Loucy (cell line): Measurements from ENCODE around the gene FGFRL1.

Source experiments
- H2AFZ ChIP-seq: fragments of 200-600 bp; sonication (generic); 2 replicates; pipeline ENCODE4 v1.6.0; 2016; ENCODE audit warnings: antibody characterized with exemption, mild to moderate bottlenecking, low read length, moderate library complexity
- H3F3A ChIP-seq: fragments of 200-600 bp; 2 replicates; pipeline ENCODE4 v1.6.0; 2016; ENCODE audit warnings: antibody characterized with exemption, low read depth, mild to moderate bottlenecking
- H3K27me3 ChIP-seq: fragments of 200-600 bp; sonication (generic); 2 replicates; pipeline ENCODE4 v1.6.1; 2014; ENCODE audit warnings: low read length, mild to moderate bottlenecking; ENCODE audit not compliant: insufficient read depth, poor library complexity, severe bottlenecking
- H3K36me3 ChIP-seq: fragments of 200-600 bp; sonication (generic); 2 replicates; pipeline ENCODE4 v1.6.1; 2016; ENCODE audit warnings: low read length; ENCODE audit not compliant: insufficient read depth
- H3K4me1 ChIP-seq: fragments of 200-600 bp; sonication (generic); 2 replicates; pipeline ENCODE4 v1.5.1; 2014; ENCODE audit warnings: low read length, mild to moderate bottlenecking; ENCODE audit not compliant: insufficient read depth, poor library complexity, severe bottlenecking
- H3K4me2 ChIP-seq: fragments of 200-600 bp; sonication (generic); 2 replicates; pipeline ENCODE4 v1.6.0; 2014; ENCODE audit warnings: antibody characterized with exemption, low read length, low read depth, mild to moderate bottlenecking; ENCODE audit not compliant: poor library complexity, severe bottlenecking
- H3K4me3 ChIP-seq: fragments of 200-600 bp; sonication (generic); 2 replicates; pipeline ENCODE4 v1.5.1; 2014; ENCODE audit warnings: low read length, mild to moderate bottlenecking, mixed read lengths; ENCODE audit not compliant: poor library complexity, severe bottlenecking
- H3K79me2 ChIP-seq: fragments of 200-600 bp; sonication (generic); 2 replicates; pipeline ENCODE4 v1.6.1; 2014; ENCODE audit warnings: low read length; ENCODE audit not compliant: insufficient read depth
- H3K9ac ChIP-seq: fragments of 200-600 bp; sonication (generic); 2 replicates; pipeline ENCODE4 v1.6.0; 2014; ENCODE audit warnings: mild to moderate bottlenecking, low read depth, low read length, moderate library complexity; ENCODE audit not compliant: poor library complexity, severe bottlenecking
- H3K9me2 ChIP-seq: fragments of 200-600 bp; sonication (generic); replicated peaks from 2 replicates; pipeline ENCODE4 v1.6.1; 2016; ENCODE audit warnings: low read depth, low read length, mixed read lengths
- H3K9me3 ChIP-seq: fragments of 200-600 bp; sonication (generic); 2 replicates; pipeline ENCODE4 v1.6.1; 2014; ENCODE audit warnings: mild to moderate bottlenecking, antibody characterized with exemption, low read length, low read depth; ENCODE audit not compliant: insufficient read depth
- H4K20me1 ChIP-seq: fragments of 200-600 bp; sonication (generic); 2 replicates; pipeline ENCODE4 v1.6.0; 2014; ENCODE audit warnings: antibody characterized with exemption, low read length, mild to moderate bottlenecking; ENCODE audit not compliant: insufficient read depth, poor library complexity, severe bottlenecking
- CTCF ChIP-seq: fragments of 200-600 bp; sonication (generic); conservative IDR thresholded peaks from 2 replicates; pipeline ENCODE4 v1.5.1; 2014; ENCODE audit warnings: mild to moderate bottlenecking, antibody characterized with exemption, low read length
- EZH2phosphoT487 ChIP-seq: fragments of 200-600 bp; IDR thresholded peaks from 2 replicates; pipeline ENCODE4 v1.6.1; 2018; ENCODE audit warnings: antibody characterized with exemption, mild to moderate bottlenecking, moderate library complexity, borderline replicate concordance

FGFRL1 gene

DNA sequence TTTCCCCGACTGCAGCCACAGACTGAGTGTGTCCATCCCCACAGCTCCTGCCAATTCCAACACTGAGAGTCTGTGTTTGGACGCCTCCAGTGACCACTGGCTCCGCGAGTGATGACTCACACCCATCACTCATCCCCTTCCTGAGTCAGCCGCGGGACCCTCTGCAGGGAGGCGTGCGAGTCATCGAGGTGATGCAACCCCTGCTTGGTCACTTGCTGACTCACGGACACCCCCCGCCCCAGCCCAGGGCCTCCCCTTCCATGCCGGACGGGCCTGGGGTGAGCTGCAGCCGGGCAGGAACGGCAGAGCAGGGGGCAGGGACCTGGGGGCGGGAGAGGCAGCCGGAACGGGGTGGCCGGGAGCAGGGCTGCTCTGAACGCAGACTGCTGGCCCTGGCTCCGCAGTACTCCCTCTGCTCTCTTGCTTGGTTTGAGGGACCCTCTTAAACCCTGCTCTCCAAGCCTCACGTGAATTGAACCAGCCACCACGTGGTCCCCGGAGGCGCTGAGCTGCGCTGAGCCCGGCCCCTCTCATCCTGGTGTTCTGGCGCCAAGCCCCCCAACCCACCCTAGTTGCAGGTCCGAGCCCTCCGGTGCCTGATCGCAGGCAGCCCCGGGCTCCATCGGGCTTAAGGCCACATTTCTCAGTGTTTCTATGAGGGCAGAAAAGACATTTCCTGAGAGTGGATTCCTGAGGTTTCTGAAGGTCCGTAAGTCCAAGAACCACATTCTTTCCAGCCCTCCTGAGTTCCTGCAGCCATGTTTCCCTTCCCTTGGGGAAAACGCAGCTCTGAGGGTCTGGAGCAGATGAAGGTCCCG, 32.4 kb downstream of the FGFRL1 start:
- H3K27me3 ChIP-seq: no peaks in the 10 kb centered on the region
- no peaks in the 10 kb centered on the region for H4K20me1 ChIP-seq
- H3K79me2 ChIP-seq: no peaks in the 10 kb centered on the region
- no peak overlapping the region for H3K4me3 ChIP-seq
- H3K9ac ChIP-seq: no peak overlapping the region
- no peak overlapping the region for H3K4me2 ChIP-seq
- peaks cover 6% of the 10 kb centered on the region; the same call in 1 of the 2 replicates for H3K9me3 ChIP-seq
- TF ChIP-seq EZH2phosphoT487: no peak
- no peak for TF ChIP-seq CTCF
- H2AFZ ChIP-seq: no peak overlapping the region
- H3F3A ChIP-seq: no peaks in the 10 kb centered on the region
- H3K4me1 ChIP-seq: no peaks in the 10 kb centered on the region
- no peaks in the 10 kb centered on the region for H3K9me2 ChIP-seq
- H3K36me3 ChIP-seq: no peaks in the 10 kb centered on the region

- Histone ChIP-seq H3K4me3 (no peak overlapping the region), H2AFZ (no peak overlapping the region), H3K4me1 (no peaks in the 10 kb centered on the region), H3K79me2 (no peaks in the 10 kb centered on the region), H3K36me3 (no peaks in the 10 kb centered on the region), H3K27me3 (no peaks in the 10 kb centered on the region), H3K9me2 (no peaks in the 10 kb centered on the region), H3K9me3 (peaks cover 10% of the 10 kb centered on the region; the same call in 1 of the 2 replicates), H3K4me2 (no peak overlapping the region), H3F3A (no peaks in the 10 kb centered on the region), H3K9ac (no peak overlapping the region), H4K20me1 (no peaks in the 10 kb centered on the region)
- TF ChIP-seq EZH2phosphoT487: no peak
These were observed 33.2 kb downstream of the FGFRL1 start for GRCh38 chr4:1044469-1045192.

DNA sequence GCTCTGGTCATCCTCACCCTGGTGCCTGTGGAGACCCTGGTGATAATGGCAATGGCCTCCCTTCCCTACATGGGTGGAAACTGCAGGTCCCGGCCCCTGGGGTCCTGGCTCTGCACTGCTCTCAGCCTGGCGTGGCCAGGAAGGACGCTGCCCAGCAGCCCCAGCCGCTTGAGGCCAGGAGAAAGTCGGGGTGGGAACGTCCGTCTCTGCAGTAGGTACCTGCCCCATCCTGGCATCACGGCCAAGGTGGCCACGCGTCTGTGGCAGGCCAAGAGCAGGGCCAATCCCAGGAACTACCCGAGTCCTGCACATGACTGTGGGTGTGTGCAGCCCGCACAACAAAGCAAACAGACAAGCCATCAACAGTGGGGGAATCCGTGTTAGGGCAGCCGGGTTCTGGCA, 33.8 kb downstream of the FGFRL1 start:
- no peaks in the 10 kb centered on the region for H3K79me2 ChIP-seq
- no peak overlapping the region for H3K4me2 ChIP-seq
- H3K36me3 ChIP-seq: no peaks in the 10 kb centered on the region
- H3K9me3 ChIP-seq: peaks cover 11% of the 10 kb centered on the region; the same call in 1 of the 2 replicates
- H4K20me1 ChIP-seq: no peaks in the 10 kb centered on the region
- TF ChIP-seq CTCF (no peak), EZH2phosphoT487 (no peak)
- H3K27me3 ChIP-seq: no peaks in the 10 kb centered on the region
- no peak overlapping the region for H3K4me3 ChIP-seq
- no peaks in the 10 kb centered on the region for H3K9me2 ChIP-seq
- H3K4me1 ChIP-seq: no peaks in the 10 kb centered on the region
- H2AFZ ChIP-seq: no peak overlapping the region
- H3F3A ChIP-seq: no peaks in the 10 kb centered on the region
- no peak overlapping the region for H3K9ac ChIP-seq
